NCI-H446 (cell line): ENCODE results near the gene TNFRSF21.
"Not testable (repeated sequence)": the region's sequence is repeated elsewhere in the genome, so short reads cannot be mapped to it uniquely, and the experiment has no call there.

Experiments
- DNase-seq, 2 experiments: peaks; one replicate each; lab custom pipeline; 2025; lab: John Stamatoyannopoulos, UW

Gene TNFRSF21

DNA sequence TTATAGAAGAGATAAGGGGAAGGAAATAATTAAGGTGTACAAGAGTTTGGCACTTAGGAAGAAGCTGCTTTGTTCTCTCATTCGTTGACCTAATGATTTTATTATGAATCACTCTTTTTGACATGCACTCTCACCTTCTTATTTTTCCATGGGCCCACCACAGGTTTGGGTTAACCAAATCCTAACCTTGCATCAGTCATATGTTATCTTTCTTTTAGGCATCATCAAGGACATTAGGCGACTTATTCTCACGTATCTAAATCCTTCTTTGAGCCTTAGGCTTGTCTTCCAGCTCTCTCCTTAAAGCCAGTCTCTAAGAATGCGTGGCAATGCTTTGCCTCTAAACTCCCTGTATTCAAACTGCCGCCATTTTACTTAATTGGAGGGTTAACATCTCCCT lies 58.3 kb downstream of the TNFRSF21 start:
- DNase-seq = no peak

DNA sequence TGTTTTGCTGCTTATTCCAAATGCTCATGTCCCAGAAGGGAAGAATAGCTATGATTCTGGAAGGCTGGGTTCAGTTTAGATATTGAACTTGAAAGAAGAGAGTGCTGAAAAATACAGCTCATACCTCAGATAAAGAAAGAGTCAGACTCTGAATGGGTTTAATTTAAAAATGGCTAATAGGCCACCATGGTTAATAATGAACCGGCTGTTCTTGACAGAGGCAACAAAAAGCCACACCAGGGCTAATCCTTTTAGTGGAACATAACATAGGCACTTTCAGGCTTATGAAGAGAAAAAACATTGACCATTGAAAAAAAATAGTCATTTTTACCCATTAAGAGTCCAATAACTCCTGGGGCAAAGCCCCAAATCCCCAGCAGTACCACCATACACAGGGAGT lies 59.4 kb downstream of the TNFRSF21 start:
- no peak for DNase-seq

DNA sequence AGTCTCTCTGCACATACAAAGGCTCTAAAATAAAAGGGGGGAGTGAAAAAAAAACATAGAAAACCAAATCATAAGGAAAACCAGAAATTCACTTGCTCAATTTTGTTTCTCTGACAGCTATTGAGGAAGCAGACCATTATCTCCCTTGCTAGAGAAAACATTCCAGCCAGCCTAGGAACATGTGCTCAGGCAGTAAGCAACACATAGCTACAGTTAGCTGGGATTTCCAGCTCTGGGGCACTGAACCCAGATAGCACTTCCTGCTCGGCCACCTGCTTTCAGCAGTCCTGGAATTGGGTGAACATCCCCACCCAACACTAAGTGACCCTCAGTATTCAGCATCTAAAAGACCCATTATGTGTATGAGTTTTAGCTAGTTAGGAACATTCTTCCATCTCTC lies 61.3 kb downstream of the TNFRSF21 start:
- DNase-seq = no peak

DNA sequence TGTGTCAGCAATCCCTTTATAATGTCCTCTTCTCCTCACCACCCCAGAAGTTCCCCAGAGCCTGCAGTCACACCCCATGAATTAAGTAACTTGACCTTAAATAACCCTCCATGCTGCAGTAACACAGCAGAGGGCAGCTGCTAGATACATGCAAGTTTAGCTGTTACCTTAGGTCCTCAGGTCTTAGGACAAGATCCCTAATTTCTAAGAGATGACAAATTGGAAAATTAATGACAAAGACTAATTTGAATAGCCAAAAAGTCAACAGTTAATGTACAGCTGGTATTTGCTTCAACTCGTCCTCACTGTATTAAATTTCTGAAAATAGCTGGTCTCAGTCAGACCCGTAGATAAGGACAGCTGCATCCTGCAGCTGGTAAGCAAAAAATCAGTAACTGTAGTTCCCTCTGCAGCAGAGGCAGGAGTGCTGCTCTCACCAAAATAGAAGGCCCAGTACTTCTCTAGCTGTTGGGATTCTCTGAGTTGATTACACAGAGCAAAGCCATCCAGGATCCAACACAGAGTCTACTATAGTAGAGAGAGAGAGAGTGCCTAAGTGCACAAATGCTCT lies 62.4 kb downstream of the TNFRSF21 start:
- no peak for DNase-seq

DNA sequence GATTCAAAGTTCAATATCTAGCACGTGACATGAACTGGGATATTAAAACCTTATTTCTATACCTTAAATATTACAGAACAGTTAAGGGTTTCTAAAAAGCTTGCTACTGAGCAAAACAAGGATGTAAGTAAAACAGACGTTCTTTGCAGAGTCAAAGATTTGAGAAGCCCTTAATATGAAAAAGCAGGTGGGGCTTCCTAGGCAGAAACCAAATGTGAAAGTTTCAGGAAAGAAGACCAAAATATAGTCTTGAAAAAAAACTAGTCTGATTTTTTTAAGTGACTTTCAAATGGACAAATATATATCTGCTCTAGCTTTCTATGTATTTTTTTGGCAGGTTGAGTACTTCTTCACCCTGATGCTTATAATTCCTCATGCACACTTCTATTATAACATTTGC lies 63.2 kb downstream of the TNFRSF21 start:
- no peak for DNase-seq

DNA sequence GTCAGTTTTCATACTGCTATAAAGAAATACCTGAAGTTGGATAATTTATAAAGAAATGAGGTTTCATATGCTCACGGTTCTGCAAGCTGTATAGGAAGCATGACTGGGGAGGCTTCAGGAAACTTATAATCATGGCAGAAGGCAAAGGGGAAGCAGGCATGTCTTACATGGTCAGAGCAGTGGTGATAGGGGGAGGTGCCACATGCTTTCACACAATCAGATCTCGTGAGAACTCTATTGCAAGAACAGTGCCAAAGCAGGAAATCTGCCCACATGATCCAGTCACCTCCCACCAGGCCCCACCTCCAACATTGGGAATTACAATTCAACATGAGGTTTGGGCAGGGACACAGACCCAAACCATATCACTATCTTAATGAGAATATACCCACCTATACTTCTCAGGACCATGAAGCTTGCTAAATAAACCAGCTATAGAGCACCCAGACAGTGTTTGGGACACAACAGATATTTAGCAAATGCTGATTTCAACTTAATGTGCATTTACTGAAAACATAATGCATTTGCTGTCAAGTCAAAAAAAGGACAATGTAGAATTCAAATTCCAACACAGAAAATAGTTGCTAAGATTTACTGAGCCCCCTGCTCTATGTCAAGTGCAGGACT lies 63.8 kb downstream of the TNFRSF21 start:
- DNase-seq = no peak

DNA sequence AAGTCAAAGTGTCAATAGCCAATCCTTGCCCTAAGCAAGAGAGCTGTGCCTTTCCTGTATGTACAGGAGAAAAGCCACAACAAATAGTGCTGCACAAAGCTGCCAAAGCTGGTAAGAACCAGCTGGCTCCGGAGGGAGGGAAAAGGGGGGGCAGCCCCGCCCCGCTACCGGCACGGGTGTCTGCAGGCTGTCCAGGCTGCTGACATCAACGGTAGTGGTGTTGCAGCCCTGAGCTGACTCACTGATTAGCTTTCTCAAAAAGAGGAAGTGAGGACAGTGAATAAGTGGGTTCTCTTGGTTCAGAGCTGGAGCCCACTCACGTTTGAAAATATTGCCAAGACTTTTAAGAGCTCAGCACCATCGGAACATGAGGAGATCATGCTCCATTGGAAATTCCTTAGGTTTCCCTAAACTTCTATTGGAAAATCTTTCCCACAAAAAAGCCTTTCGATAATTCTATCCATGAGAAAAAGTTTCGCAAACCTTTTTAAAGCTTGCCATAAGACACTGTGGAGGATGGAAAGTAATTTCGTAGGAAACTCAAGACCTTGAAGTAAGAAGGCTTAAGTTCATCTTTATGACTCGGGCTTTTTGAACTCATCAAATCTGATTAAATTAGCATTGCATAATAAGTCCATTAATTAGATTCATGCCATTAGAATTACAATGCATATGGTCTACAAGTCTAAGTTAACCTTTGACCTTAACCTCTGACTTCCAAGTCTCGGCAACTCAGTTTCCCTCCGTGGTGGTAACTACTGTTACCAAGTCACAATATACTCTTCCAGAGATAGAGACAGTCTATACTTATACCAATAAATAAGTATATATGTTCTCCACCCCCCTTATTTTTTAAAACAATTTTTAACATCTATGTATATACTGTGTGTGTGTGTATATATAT lies 67.0 kb downstream of the TNFRSF21 start:
- peak in 1 of 2 experiments; percentile 25 for DNase-seq

DNA sequence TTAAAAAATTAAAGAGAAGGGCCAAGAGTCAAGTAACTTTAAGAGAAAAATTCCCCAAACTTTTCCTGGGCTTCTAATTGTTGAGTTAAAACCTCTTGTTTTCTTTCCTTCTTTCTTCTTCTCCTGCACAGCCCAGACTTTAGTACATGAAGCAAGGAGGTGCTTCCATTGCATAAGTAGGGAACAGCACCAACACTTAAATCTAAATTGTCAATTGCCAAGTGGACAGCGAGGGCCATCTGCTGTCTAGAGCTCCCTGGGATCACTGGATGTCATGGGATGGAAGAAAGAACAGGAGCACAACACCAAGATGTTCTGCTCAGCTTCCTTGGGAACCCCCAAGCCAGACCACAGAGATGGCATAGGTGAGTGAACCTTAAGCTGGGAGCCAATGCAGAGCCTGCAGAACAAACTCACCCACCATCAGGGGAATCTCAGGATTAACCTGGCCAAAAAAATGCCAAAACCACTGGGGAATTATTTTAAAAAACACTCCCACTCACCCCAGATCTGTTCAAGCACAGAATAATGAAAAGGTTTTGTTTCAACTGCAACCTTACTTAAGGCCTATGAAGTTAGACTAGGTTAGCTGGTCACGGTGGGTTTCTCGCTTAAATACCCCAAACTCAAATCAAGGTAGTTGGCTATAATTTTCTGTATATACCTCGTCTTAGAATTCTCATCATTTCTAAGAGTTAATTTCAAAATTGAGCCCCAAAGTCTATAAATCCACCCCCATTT lies 67.8 kb downstream of the TNFRSF21 start:
- DNase-seq = peak in 1 of 2 experiments; percentile 2

DNA sequence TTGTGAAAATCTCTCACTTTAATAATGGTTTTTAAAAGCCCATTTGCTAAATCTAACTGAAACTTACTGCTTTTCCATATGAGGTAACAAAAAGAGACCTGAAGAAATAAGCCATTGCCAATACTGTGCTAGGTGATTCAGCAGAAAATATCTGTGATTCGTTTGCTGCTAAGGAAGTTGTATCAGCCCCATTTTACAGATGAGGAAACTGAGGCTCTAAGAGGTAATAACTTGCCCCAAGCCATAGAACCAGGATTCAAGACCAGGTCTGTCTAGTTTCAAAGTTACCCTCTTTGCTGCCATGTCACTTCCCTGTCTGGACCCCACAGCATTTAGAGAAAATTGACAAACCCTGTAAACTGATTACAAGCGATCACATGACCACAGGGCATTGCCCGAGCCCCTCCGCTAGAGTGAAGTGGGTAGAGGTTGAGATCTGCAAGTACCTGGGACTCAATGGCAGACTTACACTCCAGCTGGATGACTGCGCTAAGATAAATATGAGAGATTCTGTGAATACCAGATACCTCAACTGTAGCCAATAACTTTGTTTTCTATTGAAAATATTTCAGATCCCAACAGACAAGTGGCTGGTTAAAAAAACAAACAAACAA lies 69.3 kb downstream of the TNFRSF21 start:
- DNase-seq = no peak

DNA sequence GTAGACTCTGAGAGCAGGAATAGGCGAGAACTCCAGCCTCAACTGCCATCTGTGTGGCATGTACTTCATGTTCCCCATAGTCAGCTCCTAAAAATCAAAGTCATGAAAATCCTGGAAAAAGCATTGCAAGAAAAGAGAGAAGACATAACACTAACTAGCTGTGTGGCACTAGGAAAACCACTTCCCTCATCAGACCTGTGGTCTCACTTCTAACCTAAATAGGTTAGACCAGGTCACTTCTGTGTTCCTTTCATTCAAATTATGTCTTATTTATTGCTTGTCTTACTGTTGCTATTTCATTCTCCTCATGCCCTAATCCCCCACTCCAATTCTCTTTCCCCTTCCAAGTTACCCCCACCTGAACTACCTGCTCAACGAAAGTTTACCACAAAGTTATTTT lies 70.2 kb downstream of the TNFRSF21 start:
- DNase-seq = no peak

DNA sequence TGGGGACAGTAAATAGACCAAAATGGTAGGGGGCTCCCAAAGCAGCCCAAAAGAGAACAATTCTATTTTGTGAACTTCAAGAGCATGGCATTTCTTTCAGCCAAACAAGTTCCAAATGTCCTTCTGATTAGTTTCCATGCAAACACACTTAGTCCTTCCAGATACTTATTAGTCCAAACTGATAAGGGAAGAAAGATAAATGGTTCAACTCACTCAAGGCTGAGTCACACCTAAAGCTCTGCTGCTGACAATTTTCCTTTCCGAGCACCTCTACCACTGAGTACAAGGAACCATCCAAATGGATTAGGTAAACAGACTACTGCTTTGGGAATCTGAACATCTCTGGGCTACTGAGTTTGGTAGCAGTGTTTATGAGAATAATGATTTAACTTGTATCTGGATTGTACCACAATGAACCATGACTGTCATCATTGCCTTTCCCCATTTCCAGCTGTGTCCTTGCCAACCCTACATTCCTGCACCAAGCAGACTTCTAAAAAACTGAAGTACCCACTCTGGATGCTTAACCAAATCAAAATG lies 71.2 kb downstream of the TNFRSF21 start:
- no peak for DNase-seq

DNA sequence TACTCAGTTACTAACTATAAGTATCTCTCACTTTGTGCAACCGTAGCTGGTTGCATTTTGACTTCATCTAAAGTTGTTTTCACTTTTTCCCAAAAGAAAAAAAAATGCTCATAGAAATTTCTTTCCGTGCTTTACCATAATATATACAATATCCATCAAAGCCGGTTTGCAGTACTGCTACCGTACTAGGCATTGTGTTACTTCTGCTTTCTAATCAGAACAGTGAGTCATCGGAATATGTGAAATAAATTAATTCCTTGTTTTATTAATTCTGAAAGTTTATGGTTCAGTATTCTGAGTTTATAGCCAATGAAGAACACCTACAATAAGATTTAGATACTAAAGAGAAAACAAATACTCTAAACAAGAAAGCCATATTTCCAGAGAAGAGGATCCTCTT lies 72.5 kb downstream of the TNFRSF21 start:
- DNase-seq = no peak

DNA sequence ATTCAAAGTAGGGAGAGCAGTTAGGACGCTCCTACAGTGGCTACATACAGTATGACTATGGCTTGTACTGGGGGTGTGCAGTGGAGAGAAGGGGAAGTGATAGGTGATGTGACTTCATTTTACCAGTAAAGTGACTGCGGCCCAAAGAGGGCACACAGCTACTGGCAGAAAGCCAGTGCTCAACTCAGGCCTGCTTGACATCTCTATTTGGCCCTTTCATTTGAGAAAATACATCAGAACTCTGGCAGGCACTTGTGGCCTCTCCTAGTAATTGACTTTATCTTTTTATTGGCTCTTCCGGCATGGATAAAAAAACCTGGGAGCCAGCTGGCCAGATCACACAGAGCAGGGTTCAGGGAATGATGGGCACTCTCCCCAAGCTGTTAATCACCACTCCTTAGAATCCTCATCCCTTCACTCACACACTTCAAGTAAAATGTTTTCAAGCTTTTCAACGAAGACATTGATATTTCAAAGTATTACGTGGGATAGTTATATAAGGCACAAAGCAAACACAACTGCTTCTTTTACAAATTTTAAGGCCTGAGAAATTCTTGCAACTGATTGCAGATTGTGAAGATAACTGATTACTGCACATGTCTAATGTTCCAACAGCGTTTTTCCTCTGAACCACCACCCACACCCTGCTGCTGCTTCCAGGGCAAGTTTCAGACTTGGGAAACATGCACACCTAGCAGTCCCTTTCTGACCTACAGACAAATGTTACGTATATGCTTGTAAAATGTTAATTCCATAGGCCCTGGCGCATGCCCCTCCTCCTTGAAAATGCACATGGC lies 73.5 kb downstream of the TNFRSF21 start:
- no peak for DNase-seq

DNA sequence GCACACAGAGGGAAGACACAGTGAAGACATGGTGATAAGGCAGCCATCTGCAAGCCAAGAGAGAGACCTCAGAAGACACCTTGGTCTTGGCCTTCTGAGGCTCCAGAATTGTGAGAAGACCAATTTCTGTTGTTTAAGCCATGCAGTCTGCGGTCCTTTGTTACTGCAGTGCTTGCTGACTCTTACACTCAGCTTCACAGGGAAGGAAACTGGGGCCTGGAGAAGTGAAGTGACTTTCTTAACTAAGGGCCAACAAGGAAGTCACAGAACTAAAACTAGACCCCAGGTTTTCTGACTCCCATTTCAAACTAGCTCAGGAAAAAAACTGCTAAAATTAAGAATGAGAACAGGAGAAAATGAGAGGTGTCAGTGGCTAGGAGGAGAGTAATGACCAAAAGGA lies 74.3 kb downstream of the TNFRSF21 start:
- DNase-seq = no peak

DNA sequence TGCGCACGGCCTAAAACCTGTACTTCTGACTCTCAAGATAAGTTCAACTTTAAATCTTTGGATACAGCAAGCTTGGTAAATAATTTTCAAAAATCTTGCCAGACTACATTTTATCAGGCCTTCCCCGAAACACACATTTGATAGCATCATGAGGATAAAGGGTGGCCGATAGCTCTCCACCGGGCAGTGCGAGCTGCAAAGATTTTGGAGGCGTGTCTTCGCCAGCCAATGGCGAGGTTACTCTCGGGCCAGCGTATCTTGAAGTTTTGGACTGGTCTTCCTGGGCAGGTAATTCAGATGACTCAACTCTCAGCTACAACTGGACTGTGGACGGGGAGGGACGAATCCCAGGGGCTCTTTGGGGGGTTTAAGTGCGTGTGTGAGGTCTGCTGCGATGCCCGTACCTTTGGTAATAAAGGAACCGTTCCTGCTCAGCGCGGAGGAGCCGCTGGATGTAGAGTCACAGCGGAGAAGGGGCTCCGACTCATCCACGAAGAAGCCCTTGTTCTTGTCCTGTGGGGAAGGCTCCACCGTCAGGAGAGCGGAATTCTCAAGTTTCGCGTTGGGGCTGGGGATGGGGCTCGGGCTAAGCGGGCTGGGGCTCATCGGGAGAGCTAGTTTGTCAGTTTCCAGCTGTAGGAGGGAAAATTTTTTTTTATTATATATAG lies 75.3 kb downstream of the TNFRSF21 start:
- DNase-seq = no peak

DNA sequence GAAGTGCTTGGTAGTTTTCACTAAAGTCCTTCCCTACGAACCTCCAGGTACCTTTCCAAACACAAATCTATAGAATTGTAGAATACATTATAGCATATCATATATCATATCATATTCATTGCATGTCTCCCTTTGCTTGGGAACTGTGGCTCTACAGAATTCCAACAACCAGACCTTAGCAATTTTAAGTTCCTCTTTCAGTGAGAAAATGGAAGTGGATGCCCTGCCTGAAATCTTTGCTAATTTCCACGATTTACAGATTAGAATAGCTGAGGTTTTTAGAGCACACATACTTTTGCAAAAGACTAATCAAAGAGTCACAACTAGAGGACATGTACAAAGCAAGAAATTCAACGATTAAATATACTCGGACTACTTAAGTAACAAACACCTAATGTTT lies 78.6 kb downstream of the TNFRSF21 start:
- no peak for DNase-seq

DNA sequence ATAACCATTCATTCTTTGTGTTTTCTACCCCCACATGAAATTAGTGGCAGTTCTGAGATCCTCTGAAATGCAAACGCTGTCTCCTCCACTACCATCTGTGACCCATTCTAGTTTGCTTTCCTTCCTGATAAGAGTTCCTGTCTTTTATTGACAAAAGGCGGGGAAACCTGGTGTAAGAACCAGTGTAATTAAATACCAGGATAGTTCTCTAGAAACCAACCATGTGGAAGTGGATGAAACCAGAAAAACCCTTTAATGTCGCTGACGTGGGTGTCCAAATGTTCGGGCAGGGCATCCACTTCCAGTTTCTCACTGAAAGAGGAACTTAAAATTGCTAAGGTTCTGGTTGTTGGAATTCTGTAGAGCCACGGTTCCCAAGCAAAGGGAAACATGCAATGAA lies 79.1 kb downstream of the TNFRSF21 start:
- DNase-seq = no peak

DNA sequence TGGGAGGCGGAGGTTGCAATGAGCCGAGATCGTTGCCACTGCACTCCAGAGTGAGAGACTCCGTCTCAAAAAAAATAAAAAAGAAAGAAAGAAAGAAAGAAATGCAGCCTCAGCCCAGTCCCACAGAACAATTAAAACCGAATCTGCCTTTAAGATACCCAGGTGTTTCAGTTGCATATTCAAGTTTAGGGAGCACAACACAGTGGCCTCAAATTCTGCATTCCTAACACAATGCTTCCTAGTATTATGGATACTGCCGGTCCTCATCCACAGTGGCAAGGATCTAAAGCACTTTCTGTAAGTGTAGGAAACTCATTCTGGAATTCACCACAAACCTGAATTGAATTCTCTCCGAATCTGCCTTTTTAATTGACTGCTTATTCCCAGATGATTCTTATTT lies 80.5 kb downstream of the TNFRSF21 start:
- DNase-seq = no peak

DNA sequence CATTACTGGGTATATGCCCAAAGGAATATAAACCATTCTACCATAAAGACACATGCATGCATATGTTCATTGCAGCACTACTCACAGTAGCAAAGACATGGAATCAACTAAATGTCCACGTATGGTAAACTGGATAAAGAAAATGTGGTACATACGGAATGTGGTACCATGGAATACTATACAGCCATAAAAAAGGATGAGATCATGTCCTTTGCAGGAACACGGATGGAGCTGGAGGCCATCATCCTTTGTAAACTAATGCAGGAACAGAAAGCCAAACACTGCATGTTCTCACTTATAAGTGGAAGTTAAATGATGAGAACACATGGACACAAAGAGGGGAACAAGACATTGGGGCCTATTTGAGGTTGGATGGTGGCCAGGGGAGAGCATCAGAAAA lies 81.6 kb downstream of the TNFRSF21 start:
- DNase-seq = not testable (repeated sequence)

DNA sequence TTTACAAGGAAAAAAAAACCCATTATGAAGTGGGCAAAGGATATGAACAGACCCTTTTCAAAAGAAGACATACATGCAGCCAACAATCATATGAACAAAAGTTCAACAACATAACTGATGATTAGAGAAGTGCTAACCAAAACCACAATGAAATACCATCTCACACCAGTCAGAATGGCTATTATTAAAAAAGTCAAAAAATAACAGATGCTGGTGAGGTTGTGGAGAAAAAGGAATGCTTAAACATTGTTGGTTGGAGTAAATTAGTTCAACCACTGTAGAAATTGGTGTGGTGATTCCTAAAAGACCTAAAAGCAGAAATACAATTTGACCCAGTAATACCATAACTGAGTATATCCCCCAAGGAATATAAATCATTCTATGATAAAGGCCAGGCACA lies 86.5 kb downstream of the TNFRSF21 start:
- DNase-seq = not testable (repeated sequence)
